IMR-90 (cell line): ENCODE data around the gene CLSTN1. TPM values are rescaled to one million over a fixed set of nuclear protein-coding genes. Genes with fewer than 3 reads are reported as not detected.

Source experiments
- ATAC-seq: fragments of 200-7000 bp; cut with Tn5 transposase; 2 replicates; pipeline ENCODE4 v1.9.1; 2020; ENCODE audit warnings: low read depth, mild to moderate bottlenecking, moderate library complexity
- BruUV-seq: library from RNA; stranded (reverse); fragments of 400-500 nt; replicated peaks from 2 replicates; lab custom pipeline; 2021; lab: Mats Ljungman, UMichigan
- CTCF ChIA-PET: fragments of 300-600 bp; formaldehyde crosslinking; extraction: SDS; loops from one replicate; lab custom pipeline; 2021; ENCODE audit warnings: antibody characterized with exemption; lab: Yijun Ruan, JAX
- POLR2A ChIA-PET: fragments of 300-600 bp; sonication (Branson Sonifier 250); formaldehyde crosslinking; loops from one replicate; lab custom pipeline; 2022; ENCODE audit warnings: antibody characterized with exemption; ENCODE audit not compliant: unreplicated experiment; lab: Charles Lee
- DNase-seq: peaks from one replicate; pipeline ENCODE4 v3.0.0; 2013
- H2AFZ ChIP-seq: replicated peaks from 2 replicates; pipeline ENCODE3; 2013; ENCODE audit warnings: low read length, mild to moderate bottlenecking; ENCODE audit not compliant: poor library complexity
- H2AK5ac ChIP-seq: 2 replicates; pipeline ENCODE4 v1.6.1; 2013; ENCODE audit warnings: low read depth, low read length, inconsistent platforms
- H2AK9ac ChIP-seq: replicated peaks from 2 replicates; pipeline ENCODE3; 2013; ENCODE audit warnings: mild to moderate bottlenecking, low read depth, low read length, moderate library complexity; ENCODE audit not compliant: poor library complexity
- H2BK120ac ChIP-seq: 2 replicates; pipeline ENCODE4 v1.6.1; 2013; ENCODE audit warnings: low read depth, low read length, inconsistent platforms
- H2BK15ac ChIP-seq: 3 replicates; pipeline ENCODE4 v1.6.1; 2013; ENCODE audit warnings: low read depth, low read length, inconsistent platforms
- H2BK20ac ChIP-seq: 2 replicates; pipeline ENCODE4 v1.6.1; 2013; ENCODE audit warnings: low read depth, mild to moderate bottlenecking, inconsistent platforms, low read length, moderate library complexity
- H2BK5ac ChIP-seq: 2 replicates; pipeline ENCODE4 v1.6.1; 2013; ENCODE audit warnings: mild to moderate bottlenecking, low read depth, low read length, inconsistent platforms; ENCODE audit not compliant: poor library complexity, severe bottlenecking
- H3K14ac ChIP-seq: replicated peaks from 2 replicates; pipeline ENCODE4 v1.6.1; 2013; ENCODE audit warnings: low read depth, low read length, inconsistent platforms
- H3K18ac ChIP-seq: 2 replicates; pipeline ENCODE4 v1.6.1; 2013; ENCODE audit warnings: low read depth, low read length, control low read depth
- H3K23ac ChIP-seq: 2 replicates; pipeline ENCODE4 v1.6.1; 2013; ENCODE audit warnings: low read depth, low read length, inconsistent platforms
- H3K27ac ChIP-seq: 2 replicates; pipeline ENCODE4 v1.5.1; 2013; ENCODE audit warnings: mild to moderate bottlenecking, control low read depth, low read length; ENCODE audit not compliant: insufficient read depth
- H3K27me3 ChIP-seq: 2 replicates; pipeline ENCODE4 v1.6.1; 2013; ENCODE audit warnings: low read length; ENCODE audit not compliant: control insufficient read depth, insufficient read depth
- H3K36me3 ChIP-seq: 2 replicates; pipeline ENCODE4 v1.6.1; 2013; ENCODE audit warnings: low read length, mixed read lengths; ENCODE audit not compliant: control insufficient read depth, insufficient read depth
- H3K4ac ChIP-seq: 2 replicates; pipeline ENCODE4 v1.6.1; 2013; ENCODE audit warnings: low read depth, low read length, inconsistent platforms
- H3K4me1 ChIP-seq: 2 replicates; pipeline ENCODE4 v1.6.1; 2013; ENCODE audit warnings: low read length, mixed read lengths; ENCODE audit not compliant: control insufficient read depth, insufficient read depth
- H3K4me2 ChIP-seq: 2 replicates; pipeline ENCODE4 v1.6.1; 2013; ENCODE audit warnings: low read depth, mild to moderate bottlenecking, control low read depth, low read length, moderate library complexity
- H3K4me3 ChIP-seq: 2 replicates; pipeline ENCODE4 v1.5.1; 2013; ENCODE audit warnings: low read depth, mild to moderate bottlenecking, control low read depth, low read length, moderate library complexity; ENCODE audit not compliant: insufficient read depth
- H3K56ac ChIP-seq: 2 replicates; pipeline ENCODE4 v1.6.1; 2013; ENCODE audit warnings: low read length, inconsistent platforms; ENCODE audit not compliant: insufficient read depth; ENCODE audit errors: extremely low read depth
- H3K79me1 ChIP-seq, 2 experiments: 2 replicates each; pipeline ENCODE4 v1.6.1; 2013; ENCODE audit warnings: low read length in 2 of 2, inconsistent platforms in 1 of 2, low read depth in 1 of 2
- H3K9ac ChIP-seq: 2 replicates; pipeline ENCODE4 v1.6.1; 2013; ENCODE audit warnings: low read depth, low read length, control low read depth
- H3K9me1 ChIP-seq: 2 replicates; pipeline ENCODE4 v1.6.1; 2013; ENCODE audit warnings: low read length, inconsistent platforms; ENCODE audit not compliant: insufficient read depth
- H3K9me3 ChIP-seq: 2 replicates; pipeline ENCODE4 v1.6.1; 2013; ENCODE audit warnings: low read length; ENCODE audit not compliant: control insufficient read depth, insufficient read depth
- H4K20me1 ChIP-seq: 2 replicates; pipeline ENCODE4 v1.6.1; 2013; ENCODE audit warnings: low read length, inconsistent platforms; ENCODE audit not compliant: insufficient read depth
- H4K5ac ChIP-seq: 2 replicates; pipeline ENCODE4 v1.6.1; 2013; ENCODE audit warnings: mild to moderate bottlenecking, low read depth, low read length, control low read depth
- H4K8ac ChIP-seq, 2 experiments: 2 replicates each; pipeline ENCODE4 v1.6.1; 2013; ENCODE audit warnings: low read depth in 2 of 2, low read length in 2 of 2, control low read depth in 1 of 2, inconsistent platforms in 1 of 2
- H4K91ac ChIP-seq: 2 replicates; pipeline ENCODE4 v1.6.1; 2013; ENCODE audit warnings: low read depth, low read length, inconsistent platforms; ENCODE audit not compliant: insufficient read depth
- BHLHE40 ChIP-seq: fragments of 150-350 bp; IDR thresholded peaks from 2 replicates; pipeline ENCODE4 v1.6.1; 2016; ENCODE audit warnings: mild to moderate bottlenecking, low read depth, low read length
- CEBPB ChIP-seq: IDR thresholded peaks from 2 replicates; pipeline ENCODE4 v1.6.1; 2012; ENCODE audit warnings: low read depth, low read length, improper control_type of control experiment
- FOS ChIP-seq: fragments of 150-350 bp; IDR thresholded peaks from 2 replicates; pipeline ENCODE4 v1.6.1; 2016; ENCODE audit warnings: low read depth, low read length
- MAZ ChIP-seq: IDR thresholded peaks from 2 replicates; pipeline ENCODE4 v1.6.1; 2012; ENCODE audit warnings: low read depth, mild to moderate bottlenecking, low read length, improper control_type of control experiment, moderate library complexity, borderline replicate concordance
- MXI1 ChIP-seq: IDR thresholded peaks from 2 replicates; pipeline ENCODE4 v1.6.1; 2012; ENCODE audit warnings: low read depth, mild to moderate bottlenecking, low read length, moderate library complexity, borderline replicate concordance
- NFE2L2 ChIP-seq: fragments of 150-350 bp; IDR thresholded peaks from 2 replicates; pipeline ENCODE4 v1.6.1; 2016; ENCODE audit warnings: low read depth, mild to moderate bottlenecking, low read length
- POLR2A ChIP-seq: IDR thresholded peaks from 2 replicates; pipeline ENCODE4 v1.6.1; 2012; ENCODE audit warnings: mild to moderate bottlenecking, low read depth, low read length
- RAD21 ChIP-seq: IDR thresholded peaks from 2 replicates; pipeline ENCODE4 v1.6.1; 2012; ENCODE audit warnings: low read length, improper control_type of control experiment
- RCOR1 ChIP-seq: IDR thresholded peaks from 2 replicates; pipeline ENCODE4 v1.6.1; 2012; ENCODE audit warnings: mild to moderate bottlenecking, low read length, improper control_type of control experiment; ENCODE audit not compliant: insufficient replicate concordance
- RFX5 ChIP-seq: IDR thresholded peaks from 2 replicates; pipeline ENCODE4 v1.8.0; 2012; ENCODE audit warnings: low read depth, mild to moderate bottlenecking, low read length, moderate library complexity
- SMC3 ChIP-seq: fragments of 150-350 bp; IDR thresholded peaks from 2 replicates; pipeline ENCODE4 v1.6.1; 2016; ENCODE audit warnings: low read depth, mild to moderate bottlenecking, antibody characterized with exemption, low read length, moderate library complexity
- WGBS, 2 experiments: methylation state at CpG; one replicate each; pipeline versions ENCODE4 v1.1.5 to v1.1.7; 2013; ENCODE audit warnings: missing lambda C conversion rate in 2 of 2; ENCODE audit not compliant: insufficient read length in 1 of 2; ENCODE audit errors: extremely low coverage in 2 of 2; 5-methylcytosine and 5-hydroxymethylcytosine counted together
- dilution Hi-C: fragments of 300-500 bp; cut with HindIII; formaldehyde crosslinking; loops from one replicate; pipeline ENCODE4 v1.14.3; 2018; ENCODE audit warnings: low sequenced_read_pairs; ENCODE audit not compliant: unreplicated experiment
- in situ Hi-C: fragments of 300-500 bp; cut with MboI; formaldehyde crosslinking; loops from 3 replicates; pipeline ENCODE4 v1.14.3; 2019; ENCODE audit warnings: low sequenced_read_pairs, inconsistent platforms, mixed read lengths
- intact Hi-C: fragments of 100-400 bp; cut with micrococcal nuclease; formaldehyde crosslinking; loops from 2 replicates; pipeline ENCODE4 v1.10.0; 2022
- polyA plus RNA-seq, 3 experiments: library from polyadenylated mRNA; depleted of rRNA; stranded (reverse); fragments of >200 nt; gene quantifications; 2 replicates each; pipeline ENCODE4 v1.2.3, GENCODE V29; 2012; ENCODE audit warnings: low replicate concordance in 1 of 3
- total RNA-seq: library from RNA; depleted of rRNA; stranded (reverse); fragments of >200 nt; gene quantifications from 2 replicates; pipeline ENCODE4 v1.2.3, GENCODE V29; 2012
- TF ChIP-seq, protein P1 (sequence below): fragments of 150-350 bp; IDR thresholded peaks from 2 replicates; pipeline ENCODE4 v1.6.1; 2017; ENCODE audit warnings: mild to moderate bottlenecking, antibody characterized with exemption, low read length, low read depth
- TF ChIP-seq, protein P2 (sequence below): fragments of 150-350 bp; IDR thresholded peaks from 2 replicates; pipeline ENCODE4 v1.6.1; 2016; ENCODE audit warnings: low read depth, mild to moderate bottlenecking, low read length, moderate library complexity, borderline replicate concordance

CLSTN1 gene
- total and polyA plus RNA-seq, 2 of the 4 experiments (the other 2 are of a cell fraction): 30.1 to 72.2 TPM

DNA sequence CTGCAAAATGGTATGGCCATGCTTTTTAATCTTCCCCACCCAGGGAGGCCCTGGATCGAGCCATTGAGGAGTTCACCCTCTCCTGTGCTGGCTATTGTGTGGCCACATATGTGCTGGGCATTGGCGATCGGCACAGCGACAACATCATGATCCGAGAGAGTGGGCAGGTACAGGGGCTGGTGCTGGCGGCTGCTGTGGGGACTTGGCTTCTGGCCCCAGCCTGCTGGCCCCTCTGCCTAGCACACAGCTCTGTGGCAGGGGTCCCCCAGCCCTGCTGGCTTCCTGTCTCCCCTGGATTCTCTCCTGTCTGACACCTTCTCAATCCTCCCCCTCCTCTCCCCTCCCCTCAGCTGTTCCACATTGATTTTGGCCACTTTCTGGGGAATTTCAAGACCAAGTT lies 99.8 kb downstream of the CLSTN1 start (continued):
- TF ChIP-seq, protein P1, sequence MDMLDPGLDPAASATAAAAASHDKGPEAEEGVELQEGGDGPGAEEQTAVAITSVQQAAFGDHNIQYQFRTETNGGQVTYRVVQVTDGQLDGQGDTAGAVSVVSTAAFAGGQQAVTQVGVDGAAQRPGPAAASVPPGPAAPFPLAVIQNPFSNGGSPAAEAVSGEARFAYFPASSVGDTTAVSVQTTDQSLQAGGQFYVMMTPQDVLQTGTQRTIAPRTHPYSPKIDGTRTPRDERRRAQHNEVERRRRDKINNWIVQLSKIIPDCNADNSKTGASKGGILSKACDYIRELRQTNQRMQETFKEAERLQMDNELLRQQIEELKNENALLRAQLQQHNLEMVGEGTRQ: no peak
- no peak for TF ChIP-seq NFE2L2
- no peak for TF ChIP-seq SMC3

DNA sequence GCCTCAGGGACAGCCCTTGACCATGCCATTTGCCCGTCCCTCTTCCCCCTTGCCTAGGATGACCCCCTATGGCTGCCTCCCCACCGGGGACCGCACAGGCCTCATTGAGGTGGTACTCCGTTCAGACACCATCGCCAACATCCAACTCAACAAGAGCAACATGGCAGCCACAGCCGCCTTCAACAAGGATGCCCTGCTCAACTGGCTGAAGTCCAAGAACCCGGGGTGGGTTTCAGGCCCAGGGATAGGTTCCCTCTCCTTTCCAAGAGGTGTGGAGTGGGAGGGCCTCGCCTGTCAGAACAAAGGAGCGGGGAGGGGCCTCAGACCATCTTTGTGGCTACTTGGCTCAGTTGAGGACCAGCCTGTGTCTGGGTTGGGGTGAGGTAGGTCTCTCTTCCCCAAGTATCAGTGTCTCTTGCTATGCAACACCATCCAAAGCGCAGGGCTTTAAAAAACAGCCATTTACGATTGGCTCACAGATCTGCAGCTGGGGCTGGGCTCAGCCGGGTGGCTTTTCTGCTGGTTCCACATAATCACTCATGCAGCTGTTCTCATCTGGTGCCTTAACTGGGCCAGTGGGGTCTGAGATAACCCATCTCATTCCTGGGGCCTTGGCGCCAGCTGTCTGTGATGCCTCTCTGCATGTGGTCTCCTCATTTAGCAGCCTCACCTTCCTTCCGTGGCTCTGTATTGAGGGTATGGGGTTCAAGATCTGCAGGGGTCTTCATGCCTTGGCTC lies 100.5 kb downstream of the CLSTN1 start:
- ChIA-PET CTCF (no interaction called here), POLR2A (no interaction called here)
- H3K4me2 ChIP-seq: no peak overlapping the region
- BruUV-seq: no TSS peak
- intact Hi-C loops: no loop called here
- ATAC-seq (no peak), DNase-seq (no peak)
- H2BK20ac ChIP-seq: no peak overlapping the region
- no peak overlapping the region for H3K23ac ChIP-seq
- H3K9ac ChIP-seq: no peak overlapping the region
- no peak overlapping the region for H2BK120ac ChIP-seq
- H2AK5ac ChIP-seq: no peak overlapping the region
- no peak overlapping the region for H3K56ac ChIP-seq
- H3K14ac ChIP-seq: no peak overlapping the region
- H3K4me3 ChIP-seq: no peak overlapping the region
- no peak overlapping the region for H2BK5ac ChIP-seq
- in situ Hi-C loops: loop anchor here (10.0 kb wide), 1 partner anchor 142 kb away; no protein-coding TSS in a partner anchor
- peaks cover 43% of the 10 kb centered on the region for H3K36me3 ChIP-seq
- H4K91ac ChIP-seq: no peak overlapping the region
- peaks cover 2% of the 10 kb centered on the region; the same call in 1 of the 2 replicates for H4K20me1 ChIP-seq
- peaks cover 6% of the 10 kb centered on the region; the same call in 1 of the 2 replicates for H3K9me1 ChIP-seq
- H2BK15ac ChIP-seq: no peak overlapping the region
- no peak overlapping the region for H3K27ac ChIP-seq
- no peak overlapping the region for H3K4ac ChIP-seq
- no peak overlapping the region for H2AK9ac ChIP-seq
- H4K5ac ChIP-seq: no peak overlapping the region
- H3K27me3 ChIP-seq: no peaks in the 10 kb centered on the region
- 89% methylated on average over 4 of the region's 14 CpGs; no CpG with 5 or more reads in 1 of the 2 experiments for WGBS, 2 experiments
- no peak overlapping the region for H3K18ac ChIP-seq
- no peak overlapping the region for H4K8ac ChIP-seq
- dilution Hi-C loops: no loop called here
- no peaks in the 10 kb centered on the region for H3K79me1 ChIP-seq
- no peak overlapping the region for H2AFZ ChIP-seq
- peaks cover 3% of the 10 kb centered on the region for H3K4me1 ChIP-seq
- peaks cover 11% of the 10 kb centered on the region; the same call in 1 of the 2 replicates for H3K9me3 ChIP-seq
- no peak for TF ChIP-seq POLR2A
- TF ChIP-seq, protein P2, sequence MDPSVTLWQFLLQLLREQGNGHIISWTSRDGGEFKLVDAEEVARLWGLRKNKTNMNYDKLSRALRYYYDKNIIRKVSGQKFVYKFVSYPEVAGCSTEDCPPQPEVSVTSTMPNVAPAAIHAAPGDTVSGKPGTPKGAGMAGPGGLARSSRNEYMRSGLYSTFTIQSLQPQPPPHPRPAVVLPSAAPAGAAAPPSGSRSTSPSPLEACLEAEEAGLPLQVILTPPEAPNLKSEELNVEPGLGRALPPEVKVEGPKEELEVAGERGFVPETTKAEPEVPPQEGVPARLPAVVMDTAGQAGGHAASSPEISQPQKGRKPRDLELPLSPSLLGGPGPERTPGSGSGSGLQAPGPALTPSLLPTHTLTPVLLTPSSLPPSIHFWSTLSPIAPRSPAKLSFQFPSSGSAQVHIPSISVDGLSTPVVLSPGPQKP: no peak
- TF ChIP-seq CEBPB: no peak
- TF ChIP-seq BHLHE40: no peak
- no peak for TF ChIP-seq MAZ
- no peak for TF ChIP-seq RFX5
- TF ChIP-seq RAD21: no peak
- TF ChIP-seq FOS: no peak
- no peak for TF ChIP-seq RCOR1
- TF ChIP-seq MXI1: no peak
- TF ChIP-seq, protein P1: no peak
- no peak for TF ChIP-seq SMC3
